ENCODE data around the gene MYRIP.

MYRIP gene

GRCh38 chr3:39910135-39910534 is 100.7 kb downstream of the MYRIP start:
- no peak for DNase-seq

GRCh38 chr3:39910826-39911464 is 101.5 kb downstream of the MYRIP start:
- no peak for DNase-seq

GRCh38 chr3:39911465-39912309 is 102.3 kb downstream of the MYRIP start:
- no peak for DNase-seq

- no peak for DNase-seq
Observed at GRCh38 chr3:39915027-39915426, 105.6 kb downstream of the MYRIP start.

GRCh38 chr3:39917065-39917773 is 107.8 kb downstream of the MYRIP start:
- no peak for DNase-seq

GRCh38 chr3:39919281-39919680 is 109.9 kb downstream of the MYRIP start:
- DNase-seq: no peak

- no peak for DNase-seq
Observed at GRCh38 chr3:39920271-39920670, 110.9 kb downstream of the MYRIP start.

GRCh38 chr3:39927479-39927878 is 118.1 kb downstream of the MYRIP start:
- DNase-seq: no peak

- no peak for DNase-seq
Observed at GRCh38 chr3:39933986-39934693, 124.7 kb downstream of the MYRIP start.

GRCh38 chr3:39934696-39935095 is 125.3 kb downstream of the MYRIP start:
- DNase-seq: no peak

- no peak for DNase-seq
Observed at GRCh38 chr3:39935261-39935660, 125.9 kb downstream of the MYRIP start.

GRCh38 chr3:39936848-39937247 is 127.4 kb downstream of the MYRIP start:
- DNase-seq: no peak

GRCh38 chr3:39937315-39937714 is 127.9 kb downstream of the MYRIP start:
- DNase-seq: no peak

- DNase-seq: no peak
Observed at GRCh38 chr3:39937874-39938273, 128.5 kb downstream of the MYRIP start.

GRCh38 chr3:39941931-39942330 is 132.5 kb downstream of the MYRIP start:
- no peak for DNase-seq

GRCh38 chr3:39960515-39961191 is 151.2 kb downstream of the MYRIP start:
- no peak for DNase-seq

GRCh38 chr3:39961230-39961629 is 151.8 kb downstream of the MYRIP start:
- no peak for DNase-seq

- no peak for DNase-seq
Observed at GRCh38 chr3:39962581-39962980, 153.2 kb downstream of the MYRIP start.

- no peak for DNase-seq
Observed at GRCh38 chr3:39965461-39965860, 156.1 kb downstream of the MYRIP start.

GRCh38 chr3:39965997-39966396 is 156.6 kb downstream of the MYRIP start:
- no peak for DNase-seq

GRCh38 chr3:39970982-39971381 is 161.6 kb downstream of the MYRIP start:
- DNase-seq: no peak

- no peak for DNase-seq
Observed at GRCh38 chr3:39971559-39972031, 162.2 kb downstream of the MYRIP start.
